ENCODE results near the gene RBMS1. TPM values are rescaled to one million over a fixed set of nuclear protein-coding genes. Genes with fewer than 3 reads are reported as not detected.

RBMS1 gene
- total RNA-seq, 1 donor from 2014 or later = 148 TPM

DNA sequence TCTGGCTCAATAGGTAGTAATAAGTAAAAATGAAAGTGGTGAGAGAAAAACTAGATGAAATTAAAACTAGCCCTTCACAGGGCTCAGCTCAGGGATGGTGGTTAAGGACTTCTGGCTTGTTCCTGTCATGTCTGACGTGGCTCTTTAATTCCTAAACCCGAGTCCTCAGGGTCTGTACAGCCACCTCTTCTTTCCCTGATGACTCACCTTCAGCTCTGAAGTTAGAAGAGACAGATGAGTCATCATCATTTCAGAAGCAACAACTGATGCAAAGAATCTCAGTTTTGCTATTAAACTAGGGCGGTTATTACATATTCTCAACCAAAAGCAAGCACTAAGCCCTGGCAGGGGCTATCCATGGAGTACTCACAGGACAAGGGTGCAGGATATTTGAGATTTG lies 269.5 kb downstream of the RBMS1 start:
- FAIRE-seq = peak; percentile 84
- H3K27ac ChIP-seq (ENCODE audit: low read depth, low read length) = peak overlapping the region; percentile 92

DNA sequence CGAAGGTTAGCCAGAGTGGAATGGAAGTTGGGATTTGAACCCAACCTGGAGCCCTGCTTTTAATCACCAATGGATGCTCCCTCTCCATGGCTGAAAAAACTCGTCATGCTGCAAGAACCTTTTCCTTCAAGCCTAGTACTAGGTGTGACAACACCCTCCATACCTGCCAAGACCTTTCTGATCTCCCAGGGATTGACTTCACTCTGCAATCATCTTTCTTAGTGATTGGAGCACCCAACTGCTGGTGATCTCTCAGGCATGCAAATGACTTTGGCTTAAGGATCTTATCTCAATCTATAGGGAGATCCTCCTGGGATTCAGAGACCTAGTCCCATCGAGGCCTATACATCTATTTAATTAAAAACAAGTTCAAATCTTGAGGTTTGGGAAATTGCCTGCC lies 270.0 kb downstream of the RBMS1 start:
- Mint-ChIP-seq H3K27ac (ENCODE audit: unreplicated experiment) (peak overlapping the region; percentile 98), H3K9me3 (ENCODE audit: unreplicated experiment) (no peaks in the 10 kb centered on the region), H3K36me3 (ENCODE audit: low read depth, unreplicated experiment) (peaks cover 8% of the 10 kb centered on the region), H3K27me3 (ENCODE audit: low read depth, unreplicated experiment) (no peaks in the 10 kb centered on the region), H3K4me1 (ENCODE audit: low read depth, unreplicated experiment) (peaks cover 85% of the 10 kb centered on the region), H3K4me3 (ENCODE audit: unreplicated experiment) (no peak overlapping the region)
- no peak for DNase-seq (ENCODE audit: low read depth)
- Histone ChIP-seq H2AFZ (ENCODE audit: low read depth, low read length) (no peak overlapping the region), H3K79me2 (ENCODE audit: insufficient read depth, low read length) (no peaks in the 10 kb centered on the region), H3K9me3 (ENCODE audit: insufficient read depth, low read depth, low read length) (no peaks in the 10 kb centered on the region), H3K4me2 (ENCODE audit: low read length) (peak overlapping the region; percentile 80), H3K27me3 (ENCODE audit: insufficient read depth, low read length) (no peaks in the 10 kb centered on the region), H3K4me1 (ENCODE audit: insufficient read depth, low read length) (peaks cover 63% of the 10 kb centered on the region), H4K20me1 (ENCODE audit: insufficient read depth, low read length) (no peaks in the 10 kb centered on the region), H3K27ac (ENCODE audit: low read depth, low read length) (peak overlapping the region; percentile 92), H3K4me3 (ENCODE audit: insufficient read depth, low read depth, low read length) (no peak overlapping the region), H3K36me3 (ENCODE audit: insufficient read depth, low read length) (no peaks in the 10 kb centered on the region), H3K9ac (ENCODE audit: low read length) (peak overlapping the region; percentile 68)
- FAIRE-seq = no peak
- TF ChIP-seq, protein P1, sequence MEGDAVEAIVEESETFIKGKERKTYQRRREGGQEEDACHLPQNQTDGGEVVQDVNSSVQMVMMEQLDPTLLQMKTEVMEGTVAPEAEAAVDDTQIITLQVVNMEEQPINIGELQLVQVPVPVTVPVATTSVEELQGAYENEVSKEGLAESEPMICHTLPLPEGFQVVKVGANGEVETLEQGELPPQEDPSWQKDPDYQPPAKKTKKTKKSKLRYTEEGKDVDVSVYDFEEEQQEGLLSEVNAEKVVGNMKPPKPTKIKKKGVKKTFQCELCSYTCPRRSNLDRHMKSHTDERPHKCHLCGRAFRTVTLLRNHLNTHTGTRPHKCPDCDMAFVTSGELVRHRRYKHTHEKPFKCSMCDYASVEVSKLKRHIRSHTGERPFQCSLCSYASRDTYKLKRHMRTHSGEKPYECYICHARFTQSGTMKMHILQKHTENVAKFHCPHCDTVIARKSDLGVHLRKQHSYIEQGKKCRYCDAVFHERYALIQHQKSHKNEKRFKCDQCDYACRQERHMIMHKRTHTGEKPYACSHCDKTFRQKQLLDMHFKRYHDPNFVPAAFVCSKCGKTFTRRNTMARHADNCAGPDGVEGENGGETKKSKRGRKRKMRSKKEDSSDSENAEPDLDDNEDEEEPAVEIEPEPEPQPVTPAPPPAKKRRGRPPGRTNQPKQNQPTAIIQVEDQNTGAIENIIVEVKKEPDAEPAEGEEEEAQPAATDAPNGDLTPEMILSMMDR (IDR thresholded peaks at IDR 0.05; ENCODE audit: insufficient read depth, low read depth, low read length) = no peak
- TF ChIP-seq EZH2 (IDR thresholded peaks at IDR 0.05; ENCODE audit: insufficient read depth, low read length) = no peak

More for the DNA sequence above, 269.5 kb downstream of the RBMS1 start:
- no peaks in the 10 kb centered on the region for H3K9me3 ChIP-seq (ENCODE audit: insufficient read depth, low read depth, low read length)
- Mint-ChIP-seq H3K9me3 (ENCODE audit: unreplicated experiment) (no peaks in the 10 kb centered on the region), H3K27ac (ENCODE audit: unreplicated experiment) (peak overlapping the region; percentile 98), H3K27me3 (ENCODE audit: low read depth, unreplicated experiment) (no peaks in the 10 kb centered on the region), H3K4me1 (ENCODE audit: low read depth, unreplicated experiment) (peaks cover 89% of the 10 kb centered on the region), H3K36me3 (ENCODE audit: low read depth, unreplicated experiment) (peaks cover 8% of the 10 kb centered on the region), H3K4me3 (ENCODE audit: unreplicated experiment) (peak overlapping the region; percentile 47)
- TF ChIP-seq EZH2 (IDR thresholded peaks at IDR 0.05; ENCODE audit: insufficient read depth, low read length) = no peak
- TF ChIP-seq, protein P1 (IDR thresholded peaks at IDR 0.05; ENCODE audit: insufficient read depth, low read depth, low read length) = no peak
- H3K4me1 ChIP-seq (ENCODE audit: insufficient read depth, low read length) = peaks cover 66% of the 10 kb centered on the region
- no peaks in the 10 kb centered on the region for H4K20me1 ChIP-seq (ENCODE audit: insufficient read depth, low read length)
- H3K4me3 ChIP-seq (ENCODE audit: insufficient read depth, low read depth, low read length) = peak overlapping the region; percentile 9
- DNase-seq (ENCODE audit: low read depth) = peak; percentile 98
- no peaks in the 10 kb centered on the region for H3K36me3 ChIP-seq (ENCODE audit: insufficient read depth, low read length)
- no peaks in the 10 kb centered on the region for H3K27me3 ChIP-seq (ENCODE audit: insufficient read depth, low read length)
- H2AFZ ChIP-seq (ENCODE audit: low read depth, low read length) = no peak overlapping the region
- no peaks in the 10 kb centered on the region for H3K79me2 ChIP-seq (ENCODE audit: insufficient read depth, low read length)
- H3K4me2 ChIP-seq (ENCODE audit: low read length) = peak overlapping the region; percentile 80
- peak overlapping the region; percentile 68 for H3K9ac ChIP-seq (ENCODE audit: low read length)

DNA sequence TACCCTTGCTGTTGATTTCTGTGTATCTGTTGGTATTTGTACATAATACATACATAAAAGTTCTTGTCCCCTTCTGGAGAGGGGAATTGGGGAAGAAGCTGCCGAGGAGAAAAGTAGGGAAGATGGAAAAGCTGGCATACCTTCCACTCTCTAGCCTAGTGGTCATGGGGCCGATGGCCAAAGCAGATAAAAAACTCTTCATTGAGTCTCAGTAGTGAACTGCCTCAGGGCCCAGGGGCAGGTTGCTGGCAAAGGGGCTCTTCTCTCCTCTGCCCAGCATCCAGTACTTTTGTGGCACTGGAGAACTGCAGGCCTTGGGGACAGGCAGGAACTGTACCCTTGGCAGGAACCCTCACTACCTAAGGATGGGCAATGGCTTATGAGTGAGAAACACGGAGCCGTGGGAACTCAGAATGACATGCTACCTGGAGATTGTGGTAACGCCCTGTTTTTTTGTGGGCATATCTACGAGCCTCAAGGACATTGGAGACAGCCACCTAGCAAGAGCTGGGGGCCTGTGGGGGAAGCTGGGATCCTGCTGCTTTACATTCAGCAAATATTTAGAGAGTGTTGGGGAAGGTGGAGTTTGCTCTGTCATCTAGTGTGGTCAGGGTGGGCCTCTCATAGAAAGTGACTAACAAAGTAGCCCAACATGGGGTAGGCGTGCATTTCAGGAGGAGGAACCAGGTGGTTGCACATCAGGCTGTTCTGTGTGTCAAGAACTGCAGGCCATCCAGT lies 270.9 kb downstream of the RBMS1 start:
- H3K4me3 Mint-ChIP-seq (ENCODE audit: unreplicated experiment) = no peak overlapping the region
- no peak overlapping the region for H2AFZ ChIP-seq (ENCODE audit: low read depth, low read length)
- no peaks in the 10 kb centered on the region for H3K9me3 Mint-ChIP-seq (ENCODE audit: unreplicated experiment)
- H3K36me3 ChIP-seq (ENCODE audit: insufficient read depth, low read length) = no peaks in the 10 kb centered on the region
- H3K27ac ChIP-seq (ENCODE audit: low read depth, low read length) = peak overlapping the region; percentile 92
- peaks cover 80% of the 10 kb centered on the region for H3K4me1 Mint-ChIP-seq (ENCODE audit: low read depth, unreplicated experiment)
- H4K20me1 ChIP-seq (ENCODE audit: insufficient read depth, low read length) = no peaks in the 10 kb centered on the region
- H3K27ac Mint-ChIP-seq (ENCODE audit: unreplicated experiment) = peak overlapping the region; percentile 98
- H3K36me3 Mint-ChIP-seq (ENCODE audit: low read depth, unreplicated experiment) = peaks cover 8% of the 10 kb centered on the region
- H3K4me1 ChIP-seq (ENCODE audit: insufficient read depth, low read length) = peaks cover 54% of the 10 kb centered on the region
- H3K9me3 ChIP-seq (ENCODE audit: insufficient read depth, low read depth, low read length) = no peaks in the 10 kb centered on the region
- no peak overlapping the region for H3K4me2 ChIP-seq (ENCODE audit: low read length)
- H3K79me2 ChIP-seq (ENCODE audit: insufficient read depth, low read length) = no peaks in the 10 kb centered on the region
- H3K9ac ChIP-seq (ENCODE audit: low read length) = no peak overlapping the region
- no peak for TF ChIP-seq EZH2 (IDR thresholded peaks at IDR 0.05; ENCODE audit: insufficient read depth, low read length)
- TF ChIP-seq, protein P1 (IDR thresholded peaks at IDR 0.05; ENCODE audit: insufficient read depth, low read depth, low read length) = no peak
- FAIRE-seq (no peak), DNase-seq (ENCODE audit: low read depth) (no peak)
- no peak overlapping the region for H3K4me3 ChIP-seq (ENCODE audit: insufficient read depth, low read depth, low read length)
- no peaks in the 10 kb centered on the region for H3K27me3 Mint-ChIP-seq (ENCODE audit: low read depth, unreplicated experiment)
- H3K27me3 ChIP-seq (ENCODE audit: insufficient read depth, low read length) = no peaks in the 10 kb centered on the region
